ENCODE measurements around the gene PHC3.
A peak's percentile ranks its signal among the peaks of the same experiment; 100 is the strongest.

The PHC3 gene

GRCh38 chr3:170063691-170064090 lies 117.8 kb downstream of the PHC3 start:
- TF ChIP-seq CTCF (conservative IDR thresholded peaks at IDR 0.05; ENCODE audit: low read depth, low read length) = no peak
- no peak overlapping the region for H3K4me3 ChIP-seq (ENCODE audit: low read depth, low read length)
- DNase-seq (ENCODE audit: low read depth) = no peak

- no peak for DNase-seq (ENCODE audit: low read depth)
- TF ChIP-seq CTCF (conservative IDR thresholded peaks at IDR 0.05; ENCODE audit: low read depth, low read length) = peak; percentile 23
Observed at GRCh38 chr3:170062769-170063168, 118.8 kb downstream of the PHC3 start.

GRCh38 chr3:170062068-170062467 lies 119.5 kb downstream of the PHC3 start:
- DNase-seq (ENCODE audit: low read depth) = no peak
- no peak overlapping the region for H3K4me3 ChIP-seq (ENCODE audit: low read depth, low read length)
- no peak for TF ChIP-seq CTCF (conservative IDR thresholded peaks at IDR 0.05; ENCODE audit: low read depth, low read length)

More at GRCh38 chr3:170062769-170063168, 118.8 kb downstream of the PHC3 start:
- H3K4me3 ChIP-seq (ENCODE audit: low read depth, low read length) = no peak overlapping the region

- DNase-seq (ENCODE audit: low read depth) = no peak
- TF ChIP-seq CTCF (conservative IDR thresholded peaks at IDR 0.05; ENCODE audit: low read depth, low read length) = no peak
- H3K4me3 ChIP-seq (ENCODE audit: low read depth, low read length) = no peak overlapping the region
Observed at GRCh38 chr3:170059447-170059846, 122.1 kb downstream of the PHC3 start.

GRCh38 chr3:170058127-170058526 lies 123.4 kb downstream of the PHC3 start:
- H3K4me3 ChIP-seq (ENCODE audit: low read depth, low read length) = no peak overlapping the region
- TF ChIP-seq CTCF (conservative IDR thresholded peaks at IDR 0.05; ENCODE audit: low read depth, low read length) = no peak
- DNase-seq (ENCODE audit: low read depth) = no peak

- DNase-seq (ENCODE audit: low read depth) = no peak
Observed at GRCh38 chr3:170057550-170057949, 124.0 kb downstream of the PHC3 start.

More at GRCh38 chr3:170057550-170057949, 124.0 kb downstream of the PHC3 start:
- no peak for TF ChIP-seq CTCF (conservative IDR thresholded peaks at IDR 0.05; ENCODE audit: low read depth, low read length)
- no peak overlapping the region for H3K4me3 ChIP-seq (ENCODE audit: low read depth, low read length)

Data from choroid plexus epithelial cell (primary cell).